ENCODE measurements around the gene RIMKLA. TPM values are rescaled to one million over a fixed set of nuclear protein-coding genes. Genes with fewer than 3 reads are reported as not detected.
A peak's percentile ranks its signal among the peaks of the same experiment; 100 is the strongest.

RIMKLA gene
- total RNA-seq, 1 donor from 2014 or later: 0.27 TPM

GRCh38 chr1:42462828-42463763 is 82.5 kb downstream of the RIMKLA start, which contains the start of gene CCDC30:
Gene CCDC30, plus strand, starts transcription at chr1:42463286. Its CDS starts 17,266 bp downstream, at chr1:42480552.
- Mint-ChIP-seq H3K27me3 (ENCODE audit: low read depth) (no peaks in the 10 kb centered on the region), H3K9me3 (ENCODE audit: low read depth) (no peaks in the 10 kb centered on the region), H3K36me3 (ENCODE audit: low read depth) (peaks cover 1% of the 10 kb centered on the region), H3K4me3 (ENCODE audit: unreplicated experiment) (peak within 1 kb of the TSS; percentile 88), H3K27ac (ENCODE audit: unreplicated experiment) (peak within 1 kb of the TSS; percentile 93), H3K4me1 (ENCODE audit: low read depth) (peaks cover 23% of the 10 kb centered on the region)
- TF ChIP-seq CTCF (IDR thresholded peaks at IDR 0.05): no peak
- DNase-seq (ENCODE audit: low spot score): peak; percentile 97

- Mint-ChIP-seq H3K27ac (ENCODE audit: unreplicated experiment) (no peak overlapping the region), H3K36me3 (ENCODE audit: low read depth) (no peaks in the 10 kb centered on the region), H3K27me3 (ENCODE audit: low read depth) (no peaks in the 10 kb centered on the region), H3K4me3 (ENCODE audit: unreplicated experiment) (peak overlapping the region; percentile 88), H3K9me3 (ENCODE audit: low read depth) (no peaks in the 10 kb centered on the region), H3K4me1 (ENCODE audit: low read depth) (peaks cover 20% of the 10 kb centered on the region)
- DNase-seq (ENCODE audit: low spot score): no peak
- TF ChIP-seq CTCF (IDR thresholded peaks at IDR 0.05): no peak
These were observed 83.3 kb downstream of the RIMKLA start for GRCh38 chr1:42463921-42464320.

- DNase-seq (ENCODE audit: low spot score): no peak
- no peaks in the 10 kb centered on the region for H3K9me3 Mint-ChIP-seq (ENCODE audit: low read depth)
- no peaks in the 10 kb centered on the region for H3K36me3 Mint-ChIP-seq (ENCODE audit: low read depth)
- no peak for TF ChIP-seq CTCF (IDR thresholded peaks at IDR 0.05)
- no peaks in the 10 kb centered on the region for H3K27me3 Mint-ChIP-seq (ENCODE audit: low read depth)
- H3K4me3 Mint-ChIP-seq (ENCODE audit: unreplicated experiment): no peak overlapping the region
- H3K27ac Mint-ChIP-seq (ENCODE audit: unreplicated experiment): no peak overlapping the region
- H3K4me1 Mint-ChIP-seq (ENCODE audit: low read depth): peaks cover 20% of the 10 kb centered on the region
These were observed 85.4 kb downstream of the RIMKLA start for GRCh38 chr1:42466030-42466429.

- Mint-ChIP-seq H3K27ac (ENCODE audit: unreplicated experiment) (no peak overlapping the region), H3K9me3 (ENCODE audit: low read depth) (no peaks in the 10 kb centered on the region), H3K4me3 (ENCODE audit: unreplicated experiment) (no peak overlapping the region), H3K36me3 (ENCODE audit: low read depth) (no peaks in the 10 kb centered on the region), H3K27me3 (ENCODE audit: low read depth) (no peaks in the 10 kb centered on the region), H3K4me1 (ENCODE audit: low read depth) (no peaks in the 10 kb centered on the region)
- TF ChIP-seq CTCF (IDR thresholded peaks at IDR 0.05): no peak
- no peak for DNase-seq (ENCODE audit: low spot score)
These were observed 89.1 kb downstream of the RIMKLA start for GRCh38 chr1:42469727-42470126.

Other genes starting within 250 kb of the RIMKLA start
- gene GUCA2B, start 227.4 kb upstream of the RIMKLA start, total RNA-seq: not detected in 3 replicates
- not detected in 3 replicates for gene GUCA2A, start 216.0 kb upstream of the RIMKLA start, total RNA-seq
- gene FOXJ3, start 45.6 kb upstream of the RIMKLA start, total RNA-seq: 26.3 to 30.9 TPM (median 29.2 TPM) in 3 replicates
- 0.30 to 0.56 TPM in 2 of 3 replicates, not detected in the other for gene ZMYND12, start 75.2 kb downstream of the RIMKLA start, total RNA-seq
- 38.0 to 42.0 TPM (median 41.1 TPM) in 3 replicates for gene PPCS, start 75.8 kb downstream of the RIMKLA start, total RNA-seq
- 1.3 to 3.2 TPM (median 2.8 TPM) in 3 replicates for gene CCDC30, start 82.5 kb downstream of the RIMKLA start, total RNA-seq

All from chondrocyte (in vitro differentiated cells).